NCI-H748 (cell line): ENCODE data around the gene TMEM14C.

Experiments used
- DNase-seq: peaks from one replicate; lab custom pipeline; 2025; ENCODE audit not compliant: unreplicated experiment; lab: John Stamatoyannopoulos, UW

TMEM14C gene

GRCh38 chr6:10722820-10723566 is at the start of gene TMEM14C:
TMEM14C (plus strand) TSS chr6:10723070; CDS start chr6:10724614, 1,544 bp downstream.
- DNase-seq, result peak; percentile 100

GRCh38 chr6:10676403-10676802 is 46.5 kb upstream of the TMEM14C start:
- DNase-seq, result no peak

GRCh38 chr6:10678456-10678855 is 44.4 kb upstream of the TMEM14C start:
- no peak for DNase-seq

GRCh38 chr6:10681795-10682194 is 41.1 kb upstream of the TMEM14C start:
- no peak for DNase-seq

- no peak for DNase-seq
Observed at GRCh38 chr6:10682355-10682988, 40.4 kb upstream of the TMEM14C start.

- DNase-seq, result no peak
Observed at GRCh38 chr6:10684618-10685017, 38.3 kb upstream of the TMEM14C start.

- no peak for DNase-seq
Observed at GRCh38 chr6:10685092-10685915, 37.6 kb upstream of the TMEM14C start.

- peak; percentile 51 for DNase-seq
Observed at GRCh38 chr6:10686901-10687300, 36.0 kb upstream of the TMEM14C start.

- peak; percentile 88 for DNase-seq
Observed at GRCh38 chr6:10687582-10687981, 35.3 kb upstream of the TMEM14C start.

GRCh38 chr6:10690651-10691445 is 32.0 kb upstream of the TMEM14C start:
- peak; percentile 91 for DNase-seq

GRCh38 chr6:10692965-10693538 is 29.8 kb upstream of the TMEM14C start:
- peak; percentile 32 for DNase-seq

- DNase-seq, result peak; percentile 98
Observed at GRCh38 chr6:10694302-10695085, 28.4 kb upstream of the TMEM14C start, which contains the start of the genes C6orf52 and PAK1IP1. C6orf52 (minus strand) TSS chr6:10694616; CDS start chr6:10687550, 7,066 bp downstream. PAK1IP1 (plus strand) TSS chr6:10694972; CDS start chr6:10694986, 14 bp downstream.

- DNase-seq, result peak; percentile 50
Observed at GRCh38 chr6:10695086-10695657, 27.7 kb upstream of the TMEM14C start.

- DNase-seq, result no peak
Observed at GRCh38 chr6:10696655-10697054, 26.2 kb upstream of the TMEM14C start.

- DNase-seq, result no peak
Observed at GRCh38 chr6:10713962-10714361, 8.9 kb upstream of the TMEM14C start.

GRCh38 chr6:10719296-10719963 is 3.4 kb upstream of the TMEM14C start:
- peak; percentile 72 for DNase-seq

- peak; percentile 72 for DNase-seq
Observed at GRCh38 chr6:10719964-10720264, 3.0 kb upstream of the TMEM14C start.

- DNase-seq, result peak; percentile 87
Observed at GRCh38 chr6:10720265-10720959, 2.5 kb upstream of the TMEM14C start.
